Upper lobe of left lung (tissue), 6 donors: ENCODE measurements around the gene TM4SF20. TPM values are rescaled to one million over a fixed set of nuclear protein-coding genes. Genes with fewer than 3 reads are reported as not detected.

Source experiments
- ATAC-seq, 2 donors: fragments of 200-7000 bp; cut with Tn5 transposase; one replicate each; pipeline ENCODE4 v1.9.1; 2022; ENCODE audit warnings: mild to moderate bottlenecking in 2 of 2, moderate library complexity in 2 of 2; ENCODE audit not compliant: low FRiP score in 2 of 2
- DNase-seq, 2 donors: peaks; one replicate each; pipeline ENCODE4 v3.0.0-alpha.2; 2019 to 2020
- H3K27ac ChIP-seq, 4 donors: fragments of 200-600 bp; sonication (generic); one replicate each; pipeline ENCODE4 v1.5.1; 2016 to 2019
- H3K27me3 ChIP-seq, 4 donors: fragments of 200-600 bp; sonication (generic); one replicate each; pipeline ENCODE4 v1.5.1; 2017 to 2019
- H3K36me3 ChIP-seq, 4 donors: fragments of 200-600 bp; sonication (generic); one replicate each; pipeline ENCODE4 v1.5.1; 2016 to 2019
- H3K4me1 ChIP-seq, 4 donors: fragments of 200-600 bp; sonication (generic); one replicate each; pipeline ENCODE4 v1.5.1; 2018 to 2019
- H3K4me3 ChIP-seq, 4 donors: fragments of 200-600 bp; sonication (generic); one replicate each; pipeline ENCODE4 v1.5.1; 2017 to 2019; ENCODE audit warnings: mild to moderate bottlenecking in 2 of 4, moderate library complexity in 1 of 4
- H3K9me3 ChIP-seq, 4 donors: fragments of 200-600 bp; sonication (generic); one replicate each; pipeline ENCODE4 v1.5.1; 2018 to 2019
- CTCF ChIP-seq, 6 experiments: fragments of 450-650 bp in 4 of 6; fragments of 200-600 bp in 2 of 6; sonication (generic) in 2 of 6; IDR thresholded peaks; one replicate each; pipeline ENCODE4 v1.5.1; 2016 to 2019; ENCODE audit warnings: antibody characterized with exemption in 6 of 6
- EP300 ChIP-seq, 4 donors: sonication (generic); formaldehyde crosslinking; IDR thresholded peaks; one replicate each; pipeline ENCODE4 v1.5.1; 2017; ENCODE audit warnings: antibody characterized with exemption in 4 of 4, control low read depth in 2 of 4
- POLR2A ChIP-seq, 4 donors: fragments of 450-650 bp; IDR thresholded peaks; one replicate each; pipeline ENCODE4 v1.5.1; 2016 to 2017; ENCODE audit warnings: antibody characterized with exemption in 4 of 4, mild to moderate bottlenecking in 2 of 4
- POLR2AphosphoS5 ChIP-seq, 2 donors: sonication (generic); formaldehyde crosslinking; IDR thresholded peaks; one replicate each; pipeline ENCODE4 v1.5.1; 2017; ENCODE audit warnings: antibody characterized with exemption in 2 of 2
- WGBS, 2 donors: methylation state at CpG; one replicate each; pipeline ENCODE4 v1.1.5; 2017 to 2018; 5-methylcytosine and 5-hydroxymethylcytosine counted together
- total RNA-seq, 6 donors: library from RNA; depleted of rRNA in 4 of 6; stranded (reverse); fragments of >200 nt in 4 of 6; gene quantifications; one replicate each; pipeline versions ENCODE4 v1.1.0 to v1.2.1, GENCODE V29; 2016 to 2021
- donor health status: DM: no; HTN: no; CAD: no; lungs with moderate emphysema.
- donor health status: DM: no; HTN: yes; CAD: no; lungs with severe emphysema.

Gene TM4SF20
- total RNA-seq, 6 donors from 2014 or later: not detected

GRCh38 chr2:227337442-227337841 lies 41.7 kb downstream of the TM4SF20 start:
- Histone ChIP-seq H3K4me3 (no peak overlapping the region), H3K9me3 (no peaks in the 10 kb centered on the region), H3K27ac (no peak overlapping the region), H3K4me1 (no peaks in the 10 kb centered on the region), H3K27me3 (no peaks in the 10 kb centered on the region), H3K36me3 (peaks cover 3 to 65% (median 20%) of the 10 kb centered on the region in 4 donors)
- ATAC-seq (no peak), DNase-seq (no peak)
- TF ChIP-seq POLR2A (IDR thresholded peaks at IDR 0.05) (no peak), POLR2AphosphoS5 (IDR thresholded peaks at IDR 0.05) (no peak), EP300 (IDR thresholded peaks at IDR 0.05) (no peak), CTCF (IDR thresholded peaks at IDR 0.05) (no peak)
- WGBS, 2 donors: 88 to 91% methylated on average over 2 of the region's 2 CpGs

GRCh38 chr2:227335713-227336112 lies 43.4 kb downstream of the TM4SF20 start:
- no peak for ATAC-seq
- Histone ChIP-seq H3K27me3 (no peaks in the 10 kb centered on the region), H3K27ac (no peak overlapping the region), H3K9me3 (no peaks in the 10 kb centered on the region), H3K4me3 (no peak overlapping the region), H3K36me3 (peaks cover 3 to 67% (median 20%) of the 10 kb centered on the region in 4 donors), H3K4me1 (no peaks in the 10 kb centered on the region)
- 89 to 94% methylated on average over 1 of the region's 1 CpG for WGBS, 2 donors
- no peak for TF ChIP-seq CTCF (IDR thresholded peaks at IDR 0.05)
- no peak for TF ChIP-seq EP300 (IDR thresholded peaks at IDR 0.05)
- no peak for TF ChIP-seq POLR2A (IDR thresholded peaks at IDR 0.05)
- TF ChIP-seq POLR2AphosphoS5 (IDR thresholded peaks at IDR 0.05): no peak
- no peak for DNase-seq

- H3K9me3 ChIP-seq: no peaks in the 10 kb centered on the region
Measured at GRCh38 chr2:227326783-227327182, 52.3 kb downstream of the TM4SF20 start.

GRCh38 chr2:227325839-227326195 lies 53.3 kb downstream of the TM4SF20 start:
- peaks cover 12 to 19% (median 17%) of the 10 kb centered on the region in 4 donors for H3K4me1 ChIP-seq
- TF ChIP-seq CTCF (IDR thresholded peaks at IDR 0.05): no peak
- no peak for TF ChIP-seq POLR2AphosphoS5 (IDR thresholded peaks at IDR 0.05)
- no peak for TF ChIP-seq EP300 (IDR thresholded peaks at IDR 0.05)
- TF ChIP-seq POLR2A (IDR thresholded peaks at IDR 0.05): no peak
- H3K9me3 ChIP-seq: no peaks in the 10 kb centered on the region
- DNase-seq: peak; percentile 44 to 79
- peak overlapping the region; percentile 68 to 90 (median 82) for H3K4me3 ChIP-seq
- WGBS, 2 donors: 0% methylated on average over 9 to 13 of the region's 13 CpGs
- peak; percentile 13 to 67 for ATAC-seq
- peak overlapping the region; percentile 88 to 94 (median 90) for H3K27ac ChIP-seq
- H3K27me3 ChIP-seq: no peaks in the 10 kb centered on the region
- peaks cover 0 to 10% (median 0%) of the 10 kb centered on the region in 4 donors for H3K36me3 ChIP-seq

More at GRCh38 chr2:227326783-227327182, 52.3 kb downstream of the TM4SF20 start:
- 89 to 93% methylated on average over 6 of the region's 6 CpGs for WGBS, 2 donors
- peaks cover 12 to 19% (median 17%) of the 10 kb centered on the region in 4 donors for H3K4me1 ChIP-seq
- ATAC-seq (no peak), DNase-seq (no peak)
- no peak for TF ChIP-seq EP300 (IDR thresholded peaks at IDR 0.05)
- TF ChIP-seq POLR2AphosphoS5 (IDR thresholded peaks at IDR 0.05): no peak
- TF ChIP-seq CTCF (IDR thresholded peaks at IDR 0.05): no peak
- no peak for TF ChIP-seq POLR2A (IDR thresholded peaks at IDR 0.05)
- H3K4me3 ChIP-seq: peak overlapping the region in 1 of 4 donors; percentile 90
- peaks cover 0 to 18% (median 0%) of the 10 kb centered on the region in 4 donors for H3K36me3 ChIP-seq
- no peak overlapping the region for H3K27ac ChIP-seq
- H3K27me3 ChIP-seq: no peaks in the 10 kb centered on the region
